HepG2 (cell line): ENCODE results near the gene TBC1D2B. TPM values are rescaled to one million over a fixed set of nuclear protein-coding genes. Genes with fewer than 3 reads are reported as not detected.

ENCODE experiments used
- HNF4G ChIP-seq, 2 experiments: sonication (generic) in 1 of 2; formaldehyde crosslinking in 1 of 2; IDR thresholded peaks; 2 replicates each; pipeline versions ENCODE4 v1.4.0 to v1.6.1; 2011 to 2020; ENCODE audit warnings: borderline replicate concordance in 2 of 2, low read depth in 2 of 2, mild to moderate bottlenecking in 2 of 2, low read length in 1 of 2, missing genetic modification reagents in 1 of 2, moderate library complexity in 1 of 2
- SOX6 ChIP-seq, 2 experiments: fragments of 450-650 bp in 1 of 2; sonication (generic) in 1 of 2; formaldehyde crosslinking in 1 of 2; IDR thresholded peaks; 2 replicates each; pipeline versions ENCODE4 v1.4.0 to v1.6.1; 2017 to 2020; ENCODE audit warnings: antibody characterized with exemption in 1 of 2, mild to moderate bottlenecking in 1 of 2, missing genetic modification reagents in 1 of 2
- TBX3 ChIP-seq: fragments of 450-650 bp; IDR thresholded peaks from 2 replicates; pipeline ENCODE4 v1.6.1; 2017; ENCODE audit warnings: antibody characterized with exemption, mild to moderate bottlenecking, inconsistent platforms, borderline replicate concordance
- ZNF10 ChIP-seq: sonication (generic); formaldehyde crosslinking; IDR thresholded peaks from 2 replicates; pipeline ENCODE4 v1.4.0; 2020; ENCODE audit warnings: mild to moderate bottlenecking, low read depth, missing genetic modification reagents, borderline replicate concordance
- ZNF337 ChIP-seq: sonication (generic); formaldehyde crosslinking; IDR thresholded peaks from 2 replicates; pipeline ENCODE4 v1.5.1; 2020; ENCODE audit warnings: missing genetic modification reagents, low read depth, mild to moderate bottlenecking, borderline replicate concordance
- polyA plus RNA-seq, 8 experiments: library from polyadenylated mRNA; depleted of rRNA in 3 of 8; stranded (reverse) in 7 of 8; unstranded in 1 of 8; fragments of >200 nt; fragmentation: Illumina TruSeq in 4 of 8; extraction: Trizol in 4 of 8; gene quantifications; 2 replicates each; pipeline versions ENCODE4 v1.2.1 to v1.2.3, GENCODE V29; 2011 to 2016; ENCODE audit warnings: low read depth in 4 of 8, missing spikeins in 1 of 8, mixed read lengths in 1 of 8; ENCODE audit not compliant: insufficient read depth in 1 of 8
- total RNA-seq, 5 experiments: library from RNA; depleted of rRNA; stranded (reverse); fragments of >200 nt; fragmentation: Illumina TruSeq; extraction: Trizol; gene quantifications; 2 replicates each; pipeline ENCODE4 v1.2.3, GENCODE V29; 2016; ENCODE audit warnings: low read depth in 1 of 5
- TF ChIP-seq, protein P1 (sequence below): sonication (generic); formaldehyde crosslinking; IDR thresholded peaks from 2 replicates; pipeline ENCODE4 v1.4.0; 2020; ENCODE audit warnings: missing genetic modification reagents, borderline replicate concordance
- TF ChIP-seq, protein P2 (sequence below): sonication (generic); formaldehyde crosslinking; IDR thresholded peaks from 2 replicates; pipeline ENCODE4 v1.4.0; 2020; ENCODE audit warnings: missing genetic modification reagents, borderline replicate concordance

The TBC1D2B gene
- total and polyA plus RNA-seq, 2 of the 13 experiments (the other 11 are each of a cell fraction or from before 2014, with no cell fraction given) = 10.1 to 14.4 TPM

DNA sequence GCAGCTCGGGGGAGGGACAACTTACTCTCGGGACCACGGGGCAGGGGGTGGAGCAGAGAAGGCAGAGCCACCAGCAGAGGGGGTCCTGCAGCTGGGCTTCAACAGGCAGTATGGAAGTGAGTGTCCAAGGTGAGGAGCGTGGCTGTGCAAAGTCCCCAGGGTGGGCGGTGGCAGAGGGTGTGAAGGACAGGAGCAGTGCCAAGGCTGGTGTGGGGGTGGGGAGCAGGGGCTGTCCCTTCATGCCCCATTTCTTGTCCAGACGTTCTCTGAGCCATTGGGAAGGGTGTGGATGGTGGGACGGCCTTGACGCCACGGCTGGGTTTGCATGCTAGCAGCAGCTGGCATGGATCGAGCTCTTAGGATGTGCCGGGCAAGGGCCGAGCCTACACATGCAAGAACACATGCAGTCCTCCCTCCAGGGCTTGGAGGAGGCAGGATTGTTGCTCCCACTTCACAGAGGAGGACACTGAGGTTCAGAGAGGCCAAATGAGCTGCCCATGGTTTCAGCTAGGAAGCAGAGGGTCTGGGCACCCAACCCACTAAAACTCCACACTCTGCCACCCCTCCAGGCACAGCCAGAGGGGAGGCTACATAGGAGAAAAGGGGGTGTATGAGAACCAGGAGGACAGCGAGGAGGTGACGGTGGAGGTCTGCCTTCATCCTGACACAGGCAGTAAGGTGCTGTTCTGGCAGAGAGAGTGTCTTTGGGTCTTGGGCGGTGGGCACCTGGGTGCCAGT, 93.6 kb downstream of the TBC1D2B start (continued):
- TF ChIP-seq ZNF337 (CRISPR knock-in tag) = no peak
- TF ChIP-seq, protein P1, sequence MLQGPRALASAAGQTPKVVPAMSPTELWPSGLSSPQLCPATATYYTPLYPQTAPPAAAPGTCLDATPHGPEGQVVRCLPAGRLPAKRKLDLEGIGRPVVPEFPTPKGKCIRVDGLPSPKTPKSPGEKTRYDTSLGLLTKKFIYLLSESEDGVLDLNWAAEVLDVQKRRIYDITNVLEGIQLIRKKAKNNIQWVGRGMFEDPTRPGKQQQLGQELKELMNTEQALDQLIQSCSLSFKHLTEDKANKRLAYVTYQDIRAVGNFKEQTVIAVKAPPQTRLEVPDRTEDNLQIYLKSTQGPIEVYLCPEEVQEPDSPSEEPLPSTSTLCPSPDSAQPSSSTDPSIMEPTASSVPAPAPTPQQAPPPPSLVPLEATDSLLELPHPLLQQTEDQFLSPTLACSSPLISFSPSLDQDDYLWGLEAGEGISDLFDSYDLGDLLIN (CRISPR knock-in tag) = no peak
- TF ChIP-seq TBX3 = no peak
- no peak for TF ChIP-seq ZNF10
- TF ChIP-seq, protein P2, sequence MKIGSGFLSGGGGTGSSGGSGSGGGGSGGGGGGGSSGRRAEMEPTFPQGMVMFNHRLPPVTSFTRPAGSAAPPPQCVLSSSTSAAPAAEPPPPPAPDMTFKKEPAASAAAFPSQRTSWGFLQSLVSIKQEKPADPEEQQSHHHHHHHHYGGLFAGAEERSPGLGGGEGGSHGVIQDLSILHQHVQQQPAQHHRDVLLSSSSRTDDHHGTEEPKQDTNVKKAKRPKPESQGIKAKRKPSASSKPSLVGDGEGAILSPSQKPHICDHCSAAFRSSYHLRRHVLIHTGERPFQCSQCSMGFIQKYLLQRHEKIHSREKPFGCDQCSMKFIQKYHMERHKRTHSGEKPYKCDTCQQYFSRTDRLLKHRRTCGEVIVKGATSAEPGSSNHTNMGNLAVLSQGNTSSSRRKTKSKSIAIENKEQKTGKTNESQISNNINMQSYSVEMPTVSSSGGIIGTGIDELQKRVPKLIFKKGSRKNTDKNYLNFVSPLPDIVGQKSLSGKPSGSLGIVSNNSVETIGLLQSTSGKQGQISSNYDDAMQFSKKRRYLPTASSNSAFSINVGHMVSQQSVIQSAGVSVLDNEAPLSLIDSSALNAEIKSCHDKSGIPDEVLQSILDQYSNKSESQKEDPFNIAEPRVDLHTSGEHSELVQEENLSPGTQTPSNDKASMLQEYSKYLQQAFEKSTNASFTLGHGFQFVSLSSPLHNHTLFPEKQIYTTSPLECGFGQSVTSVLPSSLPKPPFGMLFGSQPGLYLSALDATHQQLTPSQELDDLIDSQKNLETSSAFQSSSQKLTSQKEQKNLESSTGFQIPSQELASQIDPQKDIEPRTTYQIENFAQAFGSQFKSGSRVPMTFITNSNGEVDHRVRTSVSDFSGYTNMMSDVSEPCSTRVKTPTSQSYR (CRISPR knock-in tag) = peak; percentile 25; the same call in 1 of the 2 replicates
- no peak for TF ChIP-seq SOX6 (IDR thresholded peaks at IDR 0.05)
- no peak for TF ChIP-seq SOX6 (CRISPR knock-in tag; IDR thresholded peaks at IDR 0.05)
- TF ChIP-seq HNF4G (IDR thresholded peaks at IDR 0.05; ENCODE audit: borderline replicate concordance, low read depth, low read length) = 0 out of 2 replicates have a peak, but pooled peaks have one; percentile 12
- TF ChIP-seq HNF4G (CRISPR knock-in tag; IDR thresholded peaks at IDR 0.05; ENCODE audit: borderline replicate concordance, low read depth) = no peak
